K562 (cell line): ENCODE measurements around the gene TRIM38. TPM values are rescaled to one million over a fixed set of nuclear protein-coding genes. Genes with fewer than 3 reads are reported as not detected.

Source experiments
- ARID1B ChIP-seq: fragments of 450-650 bp; IDR thresholded peaks from 2 replicates; pipeline ENCODE4 v1.6.1; 2016; ENCODE audit warnings: antibody characterized with exemption, mild to moderate bottlenecking, inconsistent platforms
- DEAF1 ChIP-seq: fragments of 450-650 bp; formaldehyde crosslinking; IDR thresholded peaks from 2 replicates; pipeline ENCODE4 v1.4.0; 2020; ENCODE audit warnings: mild to moderate bottlenecking, moderate library complexity
- FOXP1 ChIP-seq: sonication (generic); formaldehyde crosslinking; IDR thresholded peaks from 2 replicates; pipeline ENCODE4 v1.8.0; 2022; ENCODE audit warnings: mild to moderate bottlenecking, missing genetic modification reagents
- HINFP ChIP-seq: fragments of 450-650 bp; conservative IDR thresholded peaks from 2 replicates; pipeline ENCODE4 v1.6.1; 2016; ENCODE audit warnings: missing genetic modification characterization, low read depth, mild to moderate bottlenecking, control low read depth, missing compliant biosample characterization
- KLF13 ChIP-seq: fragments of 450-650 bp; IDR thresholded peaks from 2 replicates; pipeline ENCODE4 v1.6.1; 2016; ENCODE audit warnings: missing genetic modification characterization, low read depth, mild to moderate bottlenecking, missing compliant biosample characterization, moderate library complexity, borderline replicate concordance
- NFIX ChIP-seq: fragments of 250-450 bp; sonication (Bioruptor Pico); IDR thresholded peaks from 2 replicates; pipeline ENCODE4 v1.4.0; 2020; ENCODE audit warnings: low read depth, mild to moderate bottlenecking, moderate library complexity
- NONO ChIP-seq, 2 experiments: fragments of 200-400 bp in 1 of 2; fragments of 450-650 bp in 1 of 2; formaldehyde crosslinking in 1 of 2; IDR thresholded peaks; 2 replicates each; pipeline ENCODE4 v1.6.1; 2017; ENCODE audit warnings: low read depth in 2 of 2, mild to moderate bottlenecking in 2 of 2, moderate library complexity in 2 of 2, low read length in 1 of 2
- NR2F6 ChIP-seq: fragments of 450-650 bp; formaldehyde crosslinking; IDR thresholded peaks from 2 replicates; pipeline ENCODE4 v1.4.0; 2020; ENCODE audit warnings: mild to moderate bottlenecking
- PREB ChIP-seq: sonication (generic); formaldehyde crosslinking; IDR thresholded peaks from 2 replicates; pipeline ENCODE4 v1.8.1; 2023; ENCODE audit warnings: mild to moderate bottlenecking, missing genetic modification reagents
- SAFB2 ChIP-seq: fragments of 200-400 bp; formaldehyde crosslinking; IDR thresholded peaks from 2 replicates; pipeline ENCODE4 v1.6.1; 2018; ENCODE audit warnings: borderline replicate concordance, low read length, low read depth, moderate library complexity; ENCODE audit not compliant: severe bottlenecking
- SREBF2 ChIP-seq: sonication (generic); formaldehyde crosslinking; IDR thresholded peaks from 2 replicates; pipeline ENCODE4 v1.4.0; 2020; ENCODE audit warnings: mild to moderate bottlenecking, missing genetic modification reagents
- SRSF9 ChIP-seq: fragments of 200-400 bp; formaldehyde crosslinking; IDR thresholded peaks from 2 replicates; pipeline ENCODE4 v1.6.1; 2017; ENCODE audit warnings: low read depth, low read length, borderline replicate concordance
- ZNF707 ChIP-seq: fragments of 250-450 bp; sonication (Bioruptor Pico); conservative IDR thresholded peaks from 2 replicates; pipeline ENCODE4 v1.8.0; 2022; ENCODE audit warnings: inconsistent platforms, mild to moderate bottlenecking, moderate library complexity
- ZNF79 ChIP-seq: fragments of 250-450 bp; sonication (Bioruptor Pico); IDR thresholded peaks from 2 replicates; pipeline ENCODE4 v1.4.0; 2020; ENCODE audit warnings: low read depth, mild to moderate bottlenecking, moderate library complexity
- polyA plus RNA-seq, 8 experiments: library from polyadenylated mRNA; depleted of rRNA in 4 of 8; stranded (reverse) in 5 of 8; unstranded in 3 of 8; fragments of >200 nt; fragmentation: Nextera tagmentation in 2 of 8; fragmentation: Illumina TruSeq in 1 of 8; extraction: Ambion mirVana in 2 of 8; extraction: Trizol in 1 of 8; gene quantifications; 2 replicates each; pipeline versions ENCODE4 v1.2.1 to v1.2.3, GENCODE V29; 2011 to 2014; ENCODE audit warnings: inconsistent platforms in 1 of 8, missing spikeins in 1 of 8
- total RNA-seq, 7 experiments: library from RNA; depleted of rRNA in 6 of 7; stranded (reverse); fragments of >200 nt in 6 of 7; fragmentation: Illumina TruSeq in 2 of 7; extraction: Trizol in 2 of 7; gene quantifications; 2 replicates each; pipeline versions ENCODE4 v1.2.1 to v1.2.3, GENCODE V29; 2011 to 2021; ENCODE audit warnings: low replicate concordance in 1 of 7
- TF ChIP-seq, protein P1 (sequence below), 3 experiments: fragments of 200-800 bp in 1 of 3; fragments of 250-450 bp in 1 of 3; fragments of 450-650 bp in 1 of 3; sonication (Bioruptor Pico) in 1 of 3; sonication (Bioruptor generic) in 1 of 3; formaldehyde crosslinking in 1 of 3; IDR thresholded peaks; 2 replicates each; pipeline versions ENCODE4 v1.6.1 to v1.8.0; 2016 to 2022; ENCODE audit warnings: mild to moderate bottlenecking in 2 of 3, missing genetic modification characterization in 2 of 3, missing compliant biosample characterization in 1 of 3, moderate library complexity in 1 of 3
- TF ChIP-seq, protein P2 (sequence below): fragments of 450-650 bp; formaldehyde crosslinking; IDR thresholded peaks from 2 replicates; pipeline ENCODE4 v1.4.0; 2020; ENCODE audit warnings: mild to moderate bottlenecking

The TRIM38 gene
- total and polyA plus RNA-seq, 9 of the 15 experiments (the other 6 are each of a cell fraction or from before 2014, with no cell fraction given): 1.7 to 6.7 (median 6.3) TPM

- TF ChIP-seq PREB (no peak), FOXP1 (CRISPR knock-in tag) (peak; percentile 73; the same call in 1 of the 2 replicates), SREBF2 (CRISPR knock-in tag) (no peak), NR2F6 (CRISPR knock-in tag) (no peak), ARID1B (no peak), SAFB2 (no peak), ZNF707 (peak; percentile 21; the same call in 1 of the 2 replicates), NFIX (CRISPR knock-in tag) (no peak), NONO (IDR thresholded peaks at IDR 0.05; ENCODE audit: low read depth in 2 of 2, low read length in 1 of 2) (peak in 1 of 2 experiments; percentile 37; a peak in 1 of 4 replicates), SRSF9 (no peak), ZNF79 (CRISPR knock-in tag) (no peak), DEAF1 (CRISPR knock-in tag) (0 out of 2 replicates have a peak, but pooled peaks have one; percentile 21), HINFP (tag) (0 out of 2 replicates have a peak, but pooled peaks have one; percentile 36), KLF13 (no peak)
- TF ChIP-seq, protein P1, sequence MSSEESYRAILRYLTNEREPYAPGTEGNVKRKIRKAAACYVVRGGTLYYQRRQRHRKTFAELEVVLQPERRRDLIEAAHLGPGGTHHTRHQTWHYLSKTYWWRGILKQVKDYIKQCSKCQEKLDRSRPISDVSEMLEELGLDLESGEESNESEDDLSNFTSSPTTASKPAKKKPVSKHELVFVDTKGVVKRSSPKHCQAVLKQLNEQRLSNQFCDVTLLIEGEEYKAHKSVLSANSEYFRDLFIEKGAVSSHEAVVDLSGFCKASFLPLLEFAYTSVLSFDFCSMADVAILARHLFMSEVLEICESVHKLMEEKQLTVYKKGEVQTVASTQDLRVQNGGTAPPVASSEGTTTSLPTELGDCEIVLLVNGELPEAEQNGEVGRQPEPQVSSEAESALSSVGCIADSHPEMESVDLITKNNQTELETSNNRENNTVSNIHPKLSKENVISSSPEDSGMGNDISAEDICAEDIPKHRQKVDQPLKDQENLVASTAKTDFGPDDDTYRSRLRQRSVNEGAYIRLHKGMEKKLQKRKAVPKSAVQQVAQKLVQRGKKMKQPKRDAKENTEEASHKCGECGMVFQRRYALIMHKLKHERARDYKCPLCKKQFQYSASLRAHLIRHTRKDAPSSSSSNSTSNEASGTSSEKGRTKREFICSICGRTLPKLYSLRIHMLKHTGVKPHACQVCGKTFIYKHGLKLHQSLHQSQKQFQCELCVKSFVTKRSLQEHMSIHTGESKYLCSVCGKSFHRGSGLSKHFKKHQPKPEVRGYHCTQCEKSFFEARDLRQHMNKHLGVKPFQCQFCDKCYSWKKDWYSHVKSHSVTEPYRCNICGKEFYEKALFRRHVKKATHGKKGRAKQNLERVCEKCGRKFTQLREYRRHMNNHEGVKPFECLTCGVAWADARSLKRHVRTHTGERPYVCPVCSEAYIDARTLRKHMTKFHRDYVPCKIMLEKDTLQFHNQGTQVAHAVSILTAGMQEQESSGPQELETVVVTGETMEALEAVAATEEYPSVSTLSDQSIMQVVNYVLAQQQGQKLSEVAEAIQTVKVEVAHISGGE (CRISPR knock-in tag; IDR thresholded peaks at IDR 0.05): no peak; a peak in 1 of 6 replicates
- TF ChIP-seq, protein P2, sequence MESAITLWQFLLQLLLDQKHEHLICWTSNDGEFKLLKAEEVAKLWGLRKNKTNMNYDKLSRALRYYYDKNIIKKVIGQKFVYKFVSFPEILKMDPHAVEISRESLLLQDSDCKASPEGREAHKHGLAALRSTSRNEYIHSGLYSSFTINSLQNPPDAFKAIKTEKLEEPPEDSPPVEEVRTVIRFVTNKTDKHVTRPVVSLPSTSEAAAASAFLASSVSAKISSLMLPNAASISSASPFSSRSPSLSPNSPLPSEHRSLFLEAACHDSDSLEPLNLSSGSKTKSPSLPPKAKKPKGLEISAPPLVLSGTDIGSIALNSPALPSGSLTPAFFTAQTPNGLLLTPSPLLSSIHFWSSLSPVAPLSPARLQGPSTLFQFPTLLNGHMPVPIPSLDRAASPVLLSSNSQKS (CRISPR knock-in tag): 0 out of 2 replicates have a peak, but pooled peaks have one; percentile 45
Measured at GRCh38 chr6:26028746-26029569, 66.4 kb downstream of the TRIM38 start (continued).
